HG03097 (cell line): Measurements from ENCODE around the gene DGKI.
"Not testable (repeated sequence)": the region's sequence is repeated elsewhere in the genome, so short reads cannot be mapped to it uniquely, and the experiment has no call there.

Source experiments
- ATAC-seq: cut with Tn5 transposase; IDR thresholded peaks from one replicate; pipeline ENCODE4 v1.9.1; 2021; ENCODE audit not compliant: unreplicated experiment, low FRiP score

Gene DGKI

DNA sequence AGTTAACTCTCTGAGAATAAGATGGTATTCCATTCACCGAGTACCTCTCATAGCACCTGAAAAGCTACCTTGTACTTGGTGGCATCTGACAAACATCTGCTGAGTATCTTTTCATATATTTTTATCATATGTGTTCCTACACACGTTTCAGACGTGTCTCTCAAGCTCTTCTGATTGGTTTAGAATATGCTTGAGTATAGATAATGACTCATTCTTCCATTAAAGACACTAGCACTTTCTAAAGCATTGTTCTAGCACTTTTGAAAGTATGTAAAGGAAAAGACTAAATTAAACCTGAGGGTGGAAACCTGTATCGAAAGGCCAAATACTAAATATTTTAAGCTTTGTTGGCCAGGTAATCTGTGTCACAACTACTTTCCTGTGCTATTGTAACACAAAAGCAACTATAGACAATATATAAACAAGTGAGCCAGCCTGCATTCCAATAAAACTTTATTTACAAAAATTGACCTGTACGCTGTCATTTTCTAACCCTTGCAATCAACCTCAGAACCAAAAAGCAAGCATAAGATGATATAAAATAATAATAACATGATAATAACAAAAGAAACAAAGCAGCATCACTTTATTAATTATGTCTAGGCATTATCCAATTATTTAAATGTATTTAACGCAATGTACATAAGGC, 95.3 kb downstream of the DGKI start:
- no peak for ATAC-seq

DNA sequence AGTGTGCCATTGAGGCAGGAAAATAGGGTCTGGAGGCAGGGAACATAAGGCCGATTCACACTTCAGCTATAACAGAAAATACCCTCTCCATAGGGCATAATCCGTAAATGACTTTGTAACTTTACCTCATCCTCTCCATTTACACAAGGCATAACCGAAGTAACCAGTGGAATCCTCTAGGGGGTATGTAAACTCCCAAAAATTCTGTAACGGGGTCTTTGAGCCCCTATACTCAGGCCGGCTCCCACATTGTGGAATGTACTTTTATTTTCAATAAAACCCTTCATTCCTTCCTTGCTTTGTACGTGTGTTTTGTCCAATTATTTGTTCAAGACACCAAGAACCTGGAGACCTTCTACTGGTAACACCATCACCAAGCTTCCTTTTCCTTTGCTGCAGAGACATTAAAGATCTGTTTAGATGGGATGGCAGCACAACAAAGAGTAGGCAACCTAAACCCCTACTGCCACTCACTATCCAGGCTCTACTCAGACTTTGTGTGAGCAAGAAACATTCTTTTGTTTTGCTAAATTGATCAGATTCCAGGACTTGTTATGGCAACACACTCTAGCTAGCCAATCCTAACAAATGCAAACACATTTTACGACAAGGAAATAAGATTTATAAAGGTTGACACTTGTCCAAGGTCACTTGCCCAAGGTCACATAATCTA, 99.3 kb downstream of the DGKI start:
- ATAC-seq: no peak

DNA sequence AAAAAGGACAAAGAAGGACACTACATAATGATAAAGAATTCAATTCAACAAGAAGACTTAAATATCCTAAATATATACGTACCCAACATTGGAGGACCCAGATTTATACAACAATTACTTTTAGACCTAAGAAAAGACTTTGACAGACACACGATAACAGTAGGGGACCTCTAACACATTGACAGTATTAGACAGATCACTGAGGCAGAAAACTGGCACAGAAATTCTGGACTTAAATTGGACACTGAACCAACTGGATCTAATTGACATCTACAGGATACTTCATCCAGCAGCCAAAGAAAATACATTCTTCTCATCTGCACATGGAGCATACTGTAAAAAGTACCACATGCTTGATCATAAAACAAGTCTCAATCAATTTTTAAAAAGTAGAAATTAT, 103.8 kb downstream of the DGKI start:
- no peak for ATAC-seq

DNA sequence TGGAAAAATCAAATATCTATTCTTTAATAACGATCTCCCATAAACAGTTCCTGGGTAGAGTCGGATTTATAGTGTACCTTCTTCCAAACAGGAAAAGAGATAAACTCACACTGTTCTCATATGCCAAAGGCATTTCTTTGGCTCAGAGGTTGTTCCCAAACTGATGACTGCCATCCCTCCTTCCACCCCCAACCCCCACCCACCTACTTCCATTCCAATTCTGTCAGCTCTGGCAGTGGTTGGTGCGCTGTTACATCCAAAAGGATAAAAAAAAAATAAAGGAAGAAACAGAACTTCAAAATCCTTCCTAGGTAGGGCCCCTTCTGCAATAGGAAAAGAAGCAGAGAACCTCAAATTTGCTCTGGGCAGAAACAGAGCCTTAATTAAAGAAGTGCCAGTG, 104.7 kb downstream of the DGKI start:
- no peak for ATAC-seq

- ATAC-seq: no peak
These were observed 105.3 kb downstream of the DGKI start for GRCh38 chr7:137741443-137741842.

- no peak for ATAC-seq
These were observed 112.6 kb downstream of the DGKI start for GRCh38 chr7:137734221-137734620.

GRCh38 chr7:137732168-137732567, 114.6 kb downstream of the DGKI start:
- no peak for ATAC-seq

GRCh38 chr7:137731436-137731835, 115.3 kb downstream of the DGKI start:
- no peak for ATAC-seq

DNA sequence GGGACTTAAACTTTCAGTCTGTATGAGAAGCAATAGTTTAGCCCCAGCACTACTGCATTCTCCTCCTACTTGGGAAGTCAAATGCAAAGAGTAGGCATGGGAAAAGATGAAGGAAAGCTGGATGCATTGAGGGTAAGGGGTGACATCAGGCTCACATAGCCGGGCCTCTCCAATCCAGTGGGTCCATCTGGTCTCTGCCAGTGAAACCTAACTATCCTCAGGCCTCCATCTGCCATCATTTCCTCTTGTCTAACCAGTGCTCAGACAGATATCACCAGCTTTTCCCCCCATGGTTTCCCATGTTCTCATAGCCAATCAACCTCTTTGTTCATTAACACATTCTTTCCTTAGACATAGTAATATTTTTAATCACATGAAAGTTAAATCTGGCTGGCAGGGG, 118.3 kb downstream of the DGKI start:
- no peak for ATAC-seq

DNA sequence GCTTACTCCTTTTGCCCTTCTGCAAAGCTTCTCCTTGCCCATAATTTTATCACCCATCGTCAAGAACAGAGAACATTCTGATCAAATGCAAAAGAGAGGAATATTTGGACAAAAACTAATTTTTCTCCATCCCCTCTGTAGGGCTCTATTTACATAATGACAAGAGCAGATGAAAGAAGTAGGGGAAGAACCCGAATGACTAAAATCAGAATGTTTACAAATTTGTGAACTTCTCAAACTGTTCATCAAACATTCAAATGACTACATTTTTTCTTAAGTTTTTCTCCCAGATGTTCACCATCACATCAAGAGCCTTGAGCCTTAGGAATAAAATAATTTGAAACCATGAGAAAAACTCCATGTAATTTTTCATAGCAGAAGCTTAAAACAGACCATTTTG, 119.4 kb downstream of the DGKI start:
- ATAC-seq: no peak

- no peak for ATAC-seq
These were observed 128.4 kb downstream of the DGKI start for GRCh38 chr7:137718355-137718754.

GRCh38 chr7:137717811-137718271, 128.9 kb downstream of the DGKI start:
- no peak for ATAC-seq

DNA sequence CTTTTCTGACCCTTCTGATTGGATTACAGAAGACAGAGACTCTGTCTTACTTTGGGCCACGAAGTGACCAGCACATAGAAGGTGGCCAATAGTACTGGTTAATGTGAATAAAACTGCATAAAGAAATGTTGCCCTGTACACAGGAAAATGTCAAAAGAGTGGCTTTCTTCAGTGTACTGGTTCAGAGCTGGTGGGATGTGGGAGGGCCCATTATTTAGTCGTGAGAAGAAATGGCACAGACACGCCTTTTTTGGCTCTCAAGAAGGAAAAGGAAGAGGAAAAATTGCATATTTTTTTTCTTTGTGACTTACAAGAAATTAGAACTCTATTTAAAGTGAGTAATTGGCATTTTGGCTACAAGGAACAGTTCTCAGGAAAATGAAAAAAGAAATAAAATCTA, 129.7 kb downstream of the DGKI start:
- no peak for ATAC-seq

GRCh38 chr7:137716061-137716460, 130.7 kb downstream of the DGKI start:
- ATAC-seq: no peak

GRCh38 chr7:137715533-137715932, 131.2 kb downstream of the DGKI start:
- no peak for ATAC-seq

DNA sequence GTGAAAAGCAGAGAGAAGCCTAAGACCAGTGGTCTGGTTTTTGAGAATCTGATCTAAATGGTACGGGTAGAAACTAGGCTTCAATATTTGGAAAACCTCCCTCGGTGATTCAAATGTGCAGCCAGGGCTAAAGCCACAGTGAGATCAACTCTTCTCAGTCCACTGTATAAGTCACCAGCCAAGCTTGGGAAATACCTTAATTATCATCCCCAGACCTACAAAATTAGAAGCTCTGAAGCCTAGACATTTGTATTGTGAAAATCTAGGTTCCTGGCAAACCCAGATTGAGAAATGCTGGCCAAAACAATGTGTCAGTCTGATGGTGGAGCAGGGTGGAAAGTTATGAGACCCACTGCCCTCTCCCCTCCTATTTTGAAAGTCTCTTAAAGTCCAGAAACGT, 131.7 kb downstream of the DGKI start:
- ATAC-seq: no peak

- ATAC-seq: not testable (repeated sequence)
These were observed 140.4 kb downstream of the DGKI start for GRCh38 chr7:137706330-137706729.

DNA sequence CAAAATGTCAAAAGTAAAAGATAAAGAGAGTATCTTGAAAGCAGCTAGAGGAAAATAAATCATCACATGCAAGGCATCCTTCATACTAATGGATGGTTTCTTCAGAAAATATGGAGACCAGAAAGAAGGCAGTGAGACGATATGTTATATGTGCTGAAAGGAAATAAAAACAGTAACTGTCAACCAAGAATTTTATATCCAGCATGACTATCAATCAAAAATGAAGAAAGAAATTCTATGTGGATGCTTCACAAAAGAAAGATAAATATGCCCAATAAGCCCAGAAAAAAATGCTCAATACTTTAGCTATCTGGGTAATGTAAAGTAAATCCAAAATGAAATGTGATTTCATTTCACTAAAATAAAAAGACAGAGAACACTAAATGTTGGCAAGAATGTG, 142.1 kb downstream of the DGKI start:
- no peak for ATAC-seq

DNA sequence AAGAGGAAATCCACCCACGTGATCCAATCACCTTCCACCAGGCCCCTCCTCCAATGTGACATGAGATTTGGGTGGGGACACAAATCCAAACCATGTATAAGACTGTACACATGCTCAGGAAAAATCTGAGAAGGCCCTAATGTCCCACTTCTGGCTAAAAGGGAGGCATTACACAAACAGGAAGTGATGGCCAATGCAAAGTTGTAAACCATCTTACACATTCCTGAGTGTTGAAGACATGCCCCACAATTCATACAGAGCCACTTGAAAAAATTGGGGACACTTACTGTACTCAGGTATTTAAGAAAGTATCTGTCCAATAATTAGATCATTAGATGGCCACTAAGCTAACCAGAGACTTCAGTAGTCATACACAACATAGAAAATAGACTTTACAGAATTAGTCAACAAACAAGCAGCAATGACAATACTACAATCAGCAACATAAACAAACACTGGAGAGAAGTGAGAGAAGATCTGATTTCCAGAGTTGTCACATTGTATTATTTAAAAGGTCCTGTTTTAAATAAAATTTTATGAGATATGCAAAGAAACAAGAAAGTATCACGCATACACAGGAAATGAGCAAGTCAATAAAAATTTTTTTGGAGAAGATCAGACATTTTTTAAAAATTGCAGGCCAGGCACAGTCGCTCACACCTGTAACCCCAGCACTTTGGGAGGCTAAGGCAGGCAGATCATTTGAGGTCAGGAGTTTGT, 143.3 kb downstream of the DGKI start:
- no peak for ATAC-seq

- no peak for ATAC-seq
These were observed 149.8 kb downstream of the DGKI start for GRCh38 chr7:137696988-137697387.

DNA sequence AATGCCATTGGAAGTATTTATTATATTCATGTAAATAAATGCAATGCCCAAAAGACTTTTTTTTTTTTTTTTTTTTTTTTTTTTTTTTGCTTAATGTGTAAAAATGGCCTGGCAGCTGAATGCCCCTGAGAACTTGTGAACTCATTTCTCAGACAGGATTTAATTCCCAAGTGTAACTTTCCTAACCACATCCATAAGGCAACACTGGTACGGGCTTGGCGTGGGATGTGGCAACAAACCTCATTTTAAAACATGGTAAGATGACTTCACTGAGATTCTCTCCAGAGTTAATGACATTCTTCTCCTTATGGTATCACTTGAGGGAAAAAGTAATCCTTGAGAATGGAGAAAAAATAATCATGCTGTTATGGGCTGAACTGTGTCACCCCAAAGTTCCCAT, 150.4 kb downstream of the DGKI start:
- no peak for ATAC-seq

GRCh38 chr7:137695942-137696341, 150.8 kb downstream of the DGKI start:
- ATAC-seq: no peak
